SW 1271 (cell line): Measurements from ENCODE around the gene CDC42EP4.
"Not testable (repeated sequence)": the region's sequence is repeated elsewhere in the genome, so short reads cannot be mapped to it uniquely, and the experiment has no call there.

Experiments
- DNase-seq, 2 experiments: peaks; one replicate each; lab custom pipeline; 2025; lab: John Stamatoyannopoulos, UW

CDC42EP4 gene

DNA sequence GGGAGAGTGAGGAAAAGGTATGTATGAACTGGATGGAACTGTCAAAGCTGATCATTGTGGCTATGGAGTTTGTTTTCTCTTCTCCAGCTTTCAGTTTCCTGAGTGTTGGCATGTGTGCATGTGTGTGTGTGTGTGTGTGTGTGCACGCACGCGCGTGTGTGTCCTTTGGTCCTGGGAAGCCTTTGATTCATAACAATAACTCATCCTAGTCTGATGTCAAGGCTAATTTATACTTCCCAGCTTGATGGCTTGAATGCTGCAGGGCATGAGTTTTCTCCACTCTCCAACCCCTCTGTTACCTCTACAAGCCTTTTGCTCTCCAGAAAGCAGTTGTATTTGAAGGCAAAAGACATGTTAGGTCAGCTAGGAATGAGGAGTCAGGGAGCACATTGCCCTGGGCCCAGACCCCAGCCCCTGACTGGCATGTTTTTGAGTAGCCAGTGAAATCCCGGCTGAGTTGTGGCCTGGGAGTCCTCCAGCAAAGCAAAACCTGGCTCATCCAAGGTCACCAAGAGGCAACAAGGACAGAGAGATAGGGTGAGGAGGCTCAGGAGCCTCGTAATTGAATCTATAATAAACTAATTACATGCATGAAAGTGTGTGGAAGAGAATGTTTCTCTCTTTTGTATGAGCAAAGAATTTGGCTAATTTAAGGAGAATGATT is 8.9 kb upstream of the CDC42EP4 start:
- DNase-seq: no peak

DNA sequence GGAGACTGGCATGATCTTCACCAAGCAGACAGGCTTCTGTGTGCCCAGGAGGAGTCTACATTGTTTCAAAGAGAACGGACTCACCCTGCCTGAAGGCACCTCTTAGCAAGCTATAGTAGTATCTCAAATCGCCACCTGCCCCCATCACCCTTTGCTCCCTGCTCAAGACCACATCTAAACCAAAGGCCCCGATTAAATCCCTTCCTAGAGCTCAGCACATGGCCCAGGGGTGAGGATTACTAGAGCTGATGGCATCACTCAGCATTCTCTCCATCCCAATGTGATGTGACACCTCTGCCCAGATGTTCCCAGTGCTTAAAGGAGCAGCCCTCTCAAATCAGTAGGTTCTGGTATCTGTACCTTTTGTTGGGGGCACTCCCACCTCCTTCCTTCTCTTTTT is 8.0 kb upstream of the CDC42EP4 start:
- no peak for DNase-seq

DNA sequence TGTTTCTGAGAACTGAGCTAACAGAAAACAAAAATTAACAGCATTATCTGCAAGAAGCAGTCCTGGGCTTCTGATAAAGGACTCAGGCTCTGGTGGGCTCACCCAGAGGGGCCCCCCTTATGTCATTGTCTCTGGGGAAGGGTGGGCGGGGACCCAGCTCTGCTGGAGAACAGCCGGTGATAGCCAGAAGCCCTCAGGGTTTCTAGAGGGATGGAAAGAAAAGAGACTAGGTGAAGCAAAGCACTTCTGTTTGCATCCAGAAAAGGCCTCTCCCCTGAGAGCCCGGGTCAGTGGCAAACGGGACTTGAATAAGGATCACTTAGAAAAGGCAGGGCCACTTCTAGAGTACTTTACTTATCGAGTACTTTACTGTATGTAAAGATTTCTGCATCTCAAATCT is 7.0 kb upstream of the CDC42EP4 start:
- DNase-seq: no peak

DNA sequence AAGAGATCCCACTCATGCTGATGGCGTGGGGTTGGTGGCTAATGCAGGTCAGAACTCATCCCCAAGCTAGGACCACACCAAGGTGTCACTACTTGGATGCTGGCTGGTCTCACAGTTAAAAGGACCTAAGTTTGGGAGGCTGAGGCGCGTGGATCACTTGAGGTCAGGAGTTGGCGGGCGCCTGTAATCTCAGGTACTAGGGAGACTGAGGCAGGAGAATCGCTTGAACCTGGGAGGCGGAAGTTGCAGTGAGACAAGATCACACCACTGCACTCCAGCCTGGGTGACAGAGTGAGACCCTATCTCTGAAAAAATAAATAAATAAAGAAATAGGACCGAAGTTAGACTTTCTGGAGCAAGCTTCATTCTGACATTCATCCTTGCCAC is 6.6 kb upstream of the CDC42EP4 start:
- no peak for DNase-seq

DNA sequence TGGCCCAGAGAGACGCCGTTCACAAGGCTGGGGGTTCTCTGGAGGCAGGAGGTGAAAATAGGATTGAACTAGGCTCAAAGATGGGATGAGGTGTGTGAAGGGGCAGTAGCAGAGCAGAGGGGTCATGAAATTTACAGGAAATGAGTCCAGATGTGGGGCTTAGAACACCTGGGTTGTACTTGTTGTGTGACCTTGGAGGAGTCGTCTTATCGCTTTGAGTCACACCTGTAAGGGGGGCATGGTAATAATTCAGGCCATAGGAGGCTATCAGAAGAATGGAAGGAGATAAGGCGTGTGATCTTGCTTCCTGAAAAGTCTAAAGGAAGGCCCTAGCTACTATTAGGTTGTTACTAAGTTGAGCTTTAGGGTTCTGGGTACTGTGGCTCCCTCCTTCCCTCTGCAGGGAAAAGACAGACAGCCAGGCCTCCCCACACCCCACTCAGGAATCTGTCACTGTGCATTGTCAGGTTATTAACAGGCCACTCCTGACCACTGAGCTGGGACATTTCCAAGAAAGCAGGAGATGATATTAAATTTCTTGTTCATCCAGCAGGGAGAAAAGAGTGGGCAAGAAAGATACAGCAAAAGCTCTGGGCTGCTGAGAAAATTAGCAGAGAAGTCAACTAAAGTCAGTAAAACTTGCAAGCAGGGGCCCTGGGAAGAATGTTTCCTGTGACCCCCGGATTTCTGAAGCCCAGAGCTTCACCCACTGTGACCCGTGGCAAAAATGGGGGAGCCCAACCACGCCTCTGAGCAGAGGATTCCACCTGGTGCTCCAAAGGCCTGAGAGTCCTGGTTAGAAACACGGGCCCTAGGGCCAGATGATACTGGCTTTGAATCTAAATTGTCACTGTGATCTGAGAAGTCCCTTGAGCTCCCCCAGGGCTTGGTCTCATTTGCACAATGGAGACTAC is 6.0 kb upstream of the CDC42EP4 start:
- DNase-seq: no peak

DNA sequence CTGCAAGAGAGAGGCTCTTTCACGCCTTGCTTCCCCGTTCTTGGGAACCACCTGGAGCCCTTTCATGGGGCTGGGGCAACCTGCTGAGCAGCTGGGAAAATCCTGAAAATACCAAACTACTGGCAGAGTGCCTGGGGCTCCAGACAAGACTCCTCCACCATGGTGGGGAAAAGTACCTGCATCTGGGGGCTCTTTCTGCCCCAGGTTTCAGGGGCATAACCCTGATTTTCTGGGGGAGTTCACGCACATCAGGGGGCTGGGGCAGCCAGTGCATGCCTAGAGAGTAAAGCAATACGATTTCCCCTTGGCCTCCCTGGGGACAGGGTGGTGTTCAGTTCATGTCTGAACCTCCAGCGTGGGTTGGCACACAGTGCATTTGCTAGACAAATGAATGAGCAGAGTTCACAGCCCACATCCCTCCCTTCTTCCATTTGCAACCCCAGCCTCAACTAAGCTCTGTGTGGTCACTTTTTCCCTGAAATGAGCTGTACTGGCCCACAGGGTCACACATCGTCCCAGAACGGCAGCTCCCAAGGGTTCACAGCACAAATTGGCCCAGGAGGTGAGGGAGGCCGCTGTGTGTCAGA is 5.2 kb upstream of the CDC42EP4 start:
- DNase-seq: no peak

DNA sequence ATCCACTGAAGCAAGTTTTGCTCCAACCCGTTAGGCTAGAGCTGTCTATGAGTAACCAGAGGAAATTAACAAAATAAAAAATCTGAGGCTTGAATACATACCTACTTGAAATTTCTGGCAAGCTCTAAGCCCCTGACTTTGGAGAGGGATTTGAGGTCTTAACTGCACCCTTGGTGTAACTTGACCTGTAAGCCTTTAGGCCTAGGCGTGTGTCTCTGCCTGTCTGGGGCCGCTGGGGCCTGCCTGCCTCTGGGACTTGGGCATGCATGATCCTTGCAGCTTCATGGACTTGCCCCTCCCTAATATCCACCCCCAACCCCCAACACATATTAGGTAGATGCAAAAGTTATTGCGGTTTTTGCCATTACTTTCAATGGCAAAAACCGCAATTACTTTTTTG is 3.7 kb upstream of the CDC42EP4 start:
- no peak for DNase-seq

DNA sequence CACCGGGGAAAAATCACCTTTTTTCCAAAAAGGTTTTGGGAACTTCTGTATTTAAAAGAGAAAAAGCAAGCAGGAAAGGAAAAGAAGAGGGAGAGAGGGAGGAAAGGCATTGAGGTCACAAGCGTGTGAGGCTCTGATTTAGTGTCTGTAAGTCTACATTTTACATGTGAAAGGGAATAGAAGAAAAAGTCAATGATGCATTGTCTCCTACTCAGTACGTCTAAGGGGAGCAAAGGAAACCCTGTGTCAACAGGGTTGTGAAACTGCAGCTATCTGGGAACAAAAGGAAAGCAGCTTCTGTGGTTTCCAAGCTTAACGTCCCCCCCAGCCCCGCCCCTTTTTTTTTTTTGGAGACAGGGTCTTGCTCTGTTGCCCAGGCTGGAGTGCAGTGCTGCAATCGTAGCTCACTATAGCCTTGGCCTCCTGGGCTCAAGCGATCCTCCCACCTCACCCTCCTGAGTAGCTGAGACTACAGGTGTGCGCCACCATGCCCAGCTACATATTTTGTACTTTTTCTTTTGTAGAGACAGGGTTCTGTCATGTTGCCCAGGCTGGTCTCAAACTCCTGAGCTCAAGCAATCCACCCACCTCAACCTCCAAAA is 1.8 kb upstream of the CDC42EP4 start:
- DNase-seq: no peak

DNA sequence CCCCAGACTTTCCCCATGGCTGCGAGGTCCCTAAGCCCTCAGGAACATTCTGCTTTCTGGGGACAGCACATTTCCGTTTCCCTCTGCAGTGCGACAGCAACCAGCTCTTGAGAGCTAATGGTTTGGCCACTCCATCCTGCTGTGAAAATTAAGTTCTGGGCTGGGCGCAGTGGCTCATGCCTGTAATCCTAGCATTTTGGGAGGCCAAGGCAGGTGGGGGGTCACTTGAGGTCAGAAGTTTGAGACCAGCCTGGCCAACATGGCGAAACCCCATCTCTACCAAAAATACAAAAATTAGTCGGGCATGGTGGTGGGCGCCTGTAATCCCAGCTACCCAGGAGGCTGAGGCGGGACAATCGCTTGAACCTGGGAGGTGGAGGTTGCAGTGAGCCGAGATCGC is 1.1 kb upstream of the CDC42EP4 start:
- DNase-seq: not testable (repeated sequence)

DNA sequence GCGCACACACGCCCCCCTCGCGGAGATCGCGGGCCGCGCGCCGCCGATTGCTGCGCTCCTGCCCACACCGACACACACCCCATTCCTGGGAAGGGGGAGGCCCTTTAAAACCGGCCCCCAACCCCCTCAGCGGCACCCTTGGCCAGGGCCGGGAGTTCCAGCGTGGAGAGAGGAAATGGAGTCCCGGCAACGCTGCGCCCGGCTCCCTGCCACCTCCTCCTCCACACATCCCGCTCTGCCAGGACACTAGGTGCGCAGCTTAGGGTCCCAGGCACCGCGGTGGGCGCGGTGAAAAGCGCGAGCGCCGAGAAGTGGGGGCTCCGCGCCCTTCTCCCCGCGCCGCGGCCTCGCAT is 397 bp downstream of the CDC42EP4 start:
- DNase-seq: no peak

DNA sequence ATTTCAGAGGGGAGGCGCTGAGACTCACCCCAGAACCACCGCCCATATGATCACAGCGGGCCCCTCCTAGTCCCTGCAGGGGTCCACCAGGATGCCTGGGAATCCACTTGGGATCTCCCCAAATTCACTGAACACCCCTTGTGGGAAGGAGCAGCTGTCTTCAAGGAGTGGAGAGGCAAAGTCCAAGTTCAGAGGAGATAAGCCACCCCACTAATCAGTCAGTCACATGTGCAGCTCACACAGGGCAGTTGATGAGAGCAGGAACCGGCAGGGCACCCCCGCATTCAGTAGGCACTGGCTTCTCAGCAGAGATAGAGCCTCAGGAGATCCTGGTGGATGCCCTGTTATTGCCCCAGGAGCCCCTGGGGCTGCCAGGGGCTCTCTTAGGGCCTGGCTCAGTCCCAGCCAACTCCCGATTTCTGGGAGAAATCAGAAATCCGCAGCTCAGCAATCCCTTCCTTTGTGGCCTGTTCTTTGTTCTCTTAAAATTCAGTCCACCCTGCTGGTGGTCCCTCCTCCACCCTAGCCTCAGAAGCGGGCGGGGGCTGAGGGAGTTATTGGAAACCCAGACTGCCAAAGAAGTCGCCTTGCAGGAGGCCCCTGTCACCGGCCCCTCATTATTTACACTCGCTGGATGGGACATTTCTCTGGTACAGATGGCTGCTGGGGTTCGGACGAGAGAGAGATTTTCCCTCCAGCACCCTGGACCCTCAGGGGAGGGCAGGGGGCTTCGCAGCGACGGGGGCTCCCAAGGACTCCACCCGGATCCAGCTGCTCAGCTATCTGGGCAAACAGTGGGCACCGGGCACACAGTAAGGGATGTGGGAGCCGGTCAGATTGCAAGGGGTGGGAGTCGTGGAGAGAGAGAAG is 1.8 kb downstream of the CDC42EP4 start:
- no peak for DNase-seq

DNA sequence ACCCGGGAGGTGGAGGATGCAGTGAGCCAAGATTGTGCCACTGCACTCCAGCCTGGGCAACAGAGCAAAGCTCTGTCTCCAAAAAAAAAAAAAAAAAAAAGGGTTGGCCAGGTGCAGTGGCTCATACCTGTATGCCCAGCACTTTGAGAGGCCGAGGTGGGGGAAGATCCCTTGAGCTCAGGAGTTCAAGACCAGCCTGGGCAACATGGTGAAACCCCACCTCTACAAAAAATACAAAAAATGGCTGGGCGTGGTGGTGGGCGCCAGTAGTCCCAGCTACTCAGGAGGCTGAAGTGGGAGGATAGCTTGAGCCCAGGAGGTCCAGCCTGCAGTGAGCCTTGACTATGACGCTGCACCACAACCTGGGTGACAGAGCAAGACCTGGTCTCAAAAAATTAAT is 2.8 kb downstream of the CDC42EP4 start:
- DNase-seq: not testable (repeated sequence)

DNA sequence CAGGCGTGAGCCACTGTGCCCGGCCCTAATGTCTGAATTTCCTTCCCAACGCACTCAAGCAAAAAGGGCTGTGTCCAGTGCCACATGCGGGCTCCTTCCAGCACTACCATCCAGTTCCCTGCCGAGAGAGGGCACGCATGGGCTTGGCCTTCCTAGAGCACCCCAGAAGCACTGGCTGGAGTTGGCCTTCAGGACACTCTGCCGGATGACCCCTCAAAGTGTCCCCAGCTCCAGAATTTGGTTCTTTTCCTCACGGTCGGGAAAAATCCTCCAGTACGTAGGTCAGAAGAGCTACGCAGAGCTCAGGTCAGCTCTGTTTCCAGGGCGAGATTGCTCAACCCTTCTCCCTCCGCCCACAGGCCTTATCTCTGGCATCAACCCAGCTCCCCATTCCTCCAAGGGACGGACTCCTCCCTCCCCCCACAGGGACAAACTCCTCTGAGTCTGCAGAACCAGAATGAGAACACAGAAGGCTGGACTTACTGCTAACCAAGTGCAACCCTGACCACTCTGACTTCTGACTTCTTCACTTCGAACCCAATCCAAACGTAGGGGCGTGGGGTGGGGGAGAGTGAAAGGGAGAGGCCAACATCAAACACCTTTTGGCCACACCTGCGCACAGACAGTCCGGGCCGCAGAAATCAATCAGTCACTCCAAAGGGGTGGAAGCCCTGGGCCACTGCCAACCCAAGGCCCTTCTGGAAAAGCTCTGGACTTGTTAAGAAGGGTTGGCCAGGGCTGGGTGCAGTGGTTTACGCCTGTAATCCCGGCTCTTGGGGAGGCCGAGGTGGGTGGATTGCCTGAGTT is 3.6 kb downstream of the CDC42EP4 start:
- DNase-seq: no peak

DNA sequence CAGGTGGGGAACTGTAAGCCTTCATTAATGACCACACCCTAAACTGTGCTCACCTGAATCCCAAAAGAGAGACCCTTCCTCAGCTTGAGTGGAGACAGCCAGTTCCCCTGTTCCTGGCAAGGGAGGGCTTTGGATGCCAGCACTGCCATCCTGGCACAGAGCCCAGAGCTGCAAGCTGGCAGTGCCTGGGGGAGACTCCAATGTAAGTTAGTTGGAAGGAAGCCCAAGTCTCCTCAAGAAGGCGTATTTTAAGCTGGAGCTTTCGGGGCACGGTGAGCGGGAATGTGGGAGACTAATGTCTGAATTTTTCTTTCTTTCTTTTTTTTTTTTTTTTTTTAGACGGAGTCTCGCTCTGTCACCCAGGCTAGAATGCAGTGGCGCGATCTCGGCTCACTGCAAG is 4.7 kb downstream of the CDC42EP4 start:
- DNase-seq: no peak

DNA sequence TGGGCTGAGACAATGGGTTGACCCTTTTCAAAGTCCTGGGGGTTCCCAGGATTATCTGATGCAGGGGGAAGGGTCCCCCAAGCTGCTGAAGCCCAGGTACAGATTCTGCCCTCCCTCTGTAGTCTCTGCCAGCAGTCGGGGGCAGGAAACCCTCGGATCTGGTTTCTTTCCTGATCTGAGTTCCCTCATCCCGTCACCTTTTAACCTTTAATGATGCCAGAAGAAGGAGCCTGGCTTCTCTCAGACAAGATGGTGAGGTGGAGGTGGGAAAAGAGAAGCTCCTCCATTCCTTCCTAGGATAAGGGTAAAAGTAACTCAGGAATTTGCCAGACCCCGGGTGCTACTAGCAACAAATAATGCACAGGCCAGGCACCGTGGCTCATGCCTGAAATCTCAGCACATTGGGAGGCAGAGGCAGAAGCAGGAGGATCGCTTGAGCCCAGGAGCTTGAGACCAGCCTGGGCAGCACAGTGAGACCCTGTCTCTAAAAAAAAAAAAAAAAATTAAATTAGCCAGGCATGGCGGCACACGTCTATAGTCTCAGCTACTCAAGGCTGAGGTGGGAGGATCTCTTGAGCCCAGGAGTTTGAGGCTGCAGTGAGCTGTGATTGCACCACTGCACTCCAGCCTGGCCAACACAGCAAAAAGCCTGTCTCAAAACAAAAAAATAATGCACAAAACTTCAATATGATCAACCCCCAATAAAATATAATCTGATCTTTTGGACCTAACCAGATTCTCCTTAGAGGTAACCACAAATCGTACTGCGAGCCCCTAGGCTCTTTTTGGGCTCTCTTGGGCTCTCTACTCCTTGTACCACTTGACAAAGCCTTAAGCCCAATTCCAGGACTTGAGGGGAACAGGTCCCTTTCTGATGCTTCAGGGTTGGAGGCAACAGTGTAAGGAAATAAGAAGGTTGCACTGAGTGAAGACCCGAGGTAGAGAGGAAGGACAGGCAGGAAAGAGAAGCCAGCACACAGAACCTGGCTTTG is 5.7 kb downstream of the CDC42EP4 start:
- no peak for DNase-seq

DNA sequence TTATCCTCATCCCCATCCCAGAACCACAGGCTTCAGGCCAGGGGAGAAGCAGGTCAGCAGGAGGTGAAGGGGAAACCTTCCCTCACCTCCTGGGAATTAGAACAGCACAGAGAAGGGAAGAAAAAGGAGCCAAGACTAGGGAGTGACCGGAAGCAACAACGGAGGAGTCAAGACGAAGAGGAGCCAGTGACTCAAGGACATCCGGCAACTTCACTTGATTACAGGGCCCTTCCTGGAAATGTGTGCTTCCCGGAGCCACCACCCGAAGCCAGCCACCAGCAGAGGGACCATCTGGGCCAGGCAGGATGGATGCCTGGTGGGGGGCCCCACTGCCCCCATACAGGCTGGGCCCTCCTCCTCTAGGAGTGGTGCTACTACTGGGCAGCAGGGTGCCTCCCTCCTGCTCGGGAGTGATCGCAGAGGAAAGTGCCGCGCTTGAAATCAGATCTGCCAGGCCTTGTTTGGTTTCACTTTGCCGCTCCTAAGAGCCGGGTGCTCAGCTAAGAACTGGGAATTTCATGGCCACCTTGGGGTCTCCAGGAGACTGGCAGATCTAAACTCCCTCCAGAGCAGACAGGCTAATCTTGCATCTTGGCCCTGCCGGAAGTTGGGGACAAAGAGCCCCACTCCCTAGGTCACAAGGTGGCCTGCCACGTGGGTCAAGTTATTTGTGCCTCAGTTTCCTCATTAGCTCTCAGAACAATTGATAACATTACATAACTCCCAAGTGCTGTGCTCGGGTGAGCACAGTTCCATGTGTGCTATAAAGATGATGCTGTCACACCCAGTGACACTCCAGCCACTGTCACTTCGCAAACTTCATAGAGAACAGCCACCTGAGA is 6.6 kb downstream of the CDC42EP4 start:
- peak; percentile 73 to 88 for DNase-seq

DNA sequence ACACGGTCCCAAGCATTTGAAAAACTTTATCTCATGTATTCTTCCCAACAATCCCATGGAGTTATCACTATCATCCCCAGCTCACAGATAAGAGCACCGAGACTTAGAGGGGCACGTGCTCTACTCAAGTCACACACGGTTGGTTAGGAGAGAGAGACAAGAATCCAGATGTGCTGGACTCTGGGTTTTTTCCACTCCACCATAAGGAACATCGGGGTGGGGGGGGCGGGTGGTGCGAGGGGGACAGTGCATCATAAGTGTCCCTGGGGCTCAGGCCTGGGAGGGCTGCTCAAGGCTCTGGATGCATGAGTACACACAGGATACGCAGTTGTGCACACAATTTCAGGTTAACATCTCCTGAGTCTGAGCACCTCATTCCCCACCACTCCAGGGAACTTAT is 7.4 kb downstream of the CDC42EP4 start:
- DNase-seq: no peak

DNA sequence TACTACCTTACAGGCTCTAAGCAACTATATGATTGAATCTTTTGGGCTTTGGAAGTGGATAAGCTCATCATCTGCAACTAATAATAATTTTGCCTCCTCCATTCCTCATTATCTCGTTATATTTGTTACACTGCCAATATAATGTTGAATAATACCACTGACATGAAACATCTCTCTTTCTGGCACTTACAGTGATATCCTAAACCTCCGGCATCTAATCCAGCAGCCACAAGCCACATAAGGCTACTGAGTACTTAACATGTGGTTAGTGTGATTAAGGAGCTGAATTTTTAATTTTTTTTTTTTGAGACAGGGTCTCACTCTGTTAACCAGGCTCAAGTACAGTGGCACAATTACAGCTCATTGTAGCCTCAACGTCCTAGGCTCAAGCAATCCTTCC is 9.6 kb downstream of the CDC42EP4 start:
- DNase-seq: no peak

DNA sequence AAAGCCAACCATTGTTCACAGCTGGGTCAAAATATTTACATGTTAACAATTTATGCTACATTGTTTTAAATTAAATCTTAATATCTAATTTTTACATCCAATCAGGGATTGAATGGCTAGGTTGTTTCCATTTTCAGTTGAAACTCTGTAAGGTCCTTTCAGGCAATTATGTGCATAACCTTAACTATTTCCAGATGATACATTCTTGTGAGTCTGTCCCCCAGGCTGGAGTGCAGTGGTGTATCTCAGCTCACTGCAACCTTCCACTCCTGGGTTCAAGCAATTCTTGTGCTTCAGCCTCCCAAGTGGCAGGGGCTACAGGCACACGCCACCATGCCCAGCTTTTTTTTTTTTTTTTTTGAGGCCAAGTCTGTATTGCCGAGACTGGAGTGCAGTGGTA is 10.4 kb downstream of the CDC42EP4 start:
- no peak for DNase-seq
